Suprapubic skin (tissue), 4 donors: ENCODE results near the gene SHROOM1.

Source experiments
- CTCF ChIP-seq, 2 donors: fragments of 200-600 bp in 1 of 2; fragments of 450-650 bp in 1 of 2; sonication (generic) in 1 of 2; IDR thresholded peaks; one replicate each; pipeline ENCODE4 v1.5.1; 2016 to 2019; ENCODE audit warnings: antibody characterized with exemption in 2 of 2, mild to moderate bottlenecking in 1 of 2, moderate library complexity in 1 of 2
- POLR2A ChIP-seq, 2 donors: fragments of 450-650 bp; IDR thresholded peaks; one replicate each; pipeline ENCODE4 v1.6.1; 2017; ENCODE audit warnings: antibody characterized with exemption in 2 of 2, mild to moderate bottlenecking in 2 of 2, moderate library complexity in 2 of 2
- POLR2AphosphoS5 ChIP-seq, 3 donors: sonication (generic); formaldehyde crosslinking; IDR thresholded peaks; one replicate each; pipeline ENCODE4 v1.6.1; 2017; ENCODE audit warnings: antibody characterized with exemption in 3 of 3

DNA sequence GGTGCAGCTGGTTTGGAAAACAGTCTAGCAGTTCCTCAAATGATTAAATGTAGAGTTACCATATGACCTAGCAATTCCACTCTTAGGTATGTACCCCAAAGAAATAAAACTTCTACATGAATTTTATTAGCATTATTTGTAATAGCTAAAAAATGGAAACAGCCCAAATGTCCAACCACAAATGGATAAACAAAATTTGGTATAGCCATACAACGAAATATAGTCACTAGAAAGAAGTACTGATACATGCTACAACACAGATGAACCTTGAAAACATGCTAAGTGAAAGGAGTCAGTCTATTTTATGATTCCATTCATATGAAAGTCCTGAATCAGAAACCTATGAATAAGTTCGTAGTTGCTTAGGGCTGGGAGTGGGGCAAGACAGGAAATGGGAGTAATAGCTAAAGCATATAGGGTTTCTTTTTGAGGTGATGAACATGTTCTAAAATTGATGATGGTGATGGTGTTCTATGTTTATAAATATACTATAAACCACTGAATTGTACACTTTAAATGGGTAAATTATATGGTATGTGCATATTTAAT lies 29.5 kb upstream of the SHROOM1 start:
- TF ChIP-seq CTCF (IDR thresholded peaks at IDR 0.05) (no peak), POLR2AphosphoS5 (IDR thresholded peaks at IDR 0.05) (no peak), POLR2A (IDR thresholded peaks at IDR 0.05) (no peak)
